ENCODE measurements around the gene UNG.

UNG gene

GRCh38 chr12:109147954-109148353 lies 50.6 kb downstream of the UNG start:
- TF ChIP-seq POLR2AphosphoS5 (IDR thresholded peaks at IDR 0.05; ENCODE audit: low read depth): no peak
- no peak for TF ChIP-seq SPI1 (IDR thresholded peaks at IDR 0.05; ENCODE audit: borderline replicate concordance, low read depth)
- TF ChIP-seq CTCF (IDR thresholded peaks at IDR 0.05; ENCODE audit: insufficient read depth, low read length): no peak
- no peak for TF ChIP-seq REST (IDR thresholded peaks at IDR 0.05; ENCODE audit: insufficient replicate concordance, low read depth)
- TF ChIP-seq GABPA (IDR thresholded peaks at IDR 0.05; ENCODE audit: low read depth): no peak
- no peak overlapping the region for H3K27ac ChIP-seq (replicated peaks)
- no peaks in the 10 kb centered on the region for H3K27me3 ChIP-seq (ENCODE audit: insufficient read depth, poor library complexity, severe bottlenecking)
- H3K4me3 ChIP-seq (replicated peaks; ENCODE audit: insufficient read depth, low read length): no peak overlapping the region
- DNase-seq (ENCODE audit: low read depth in 1 of 2, low spot score in 1 of 2): no peak

- DNase-seq (ENCODE audit: low read depth in 1 of 2, low spot score in 1 of 2): no peak
- no peak overlapping the region for H3K4me3 ChIP-seq (replicated peaks; ENCODE audit: insufficient read depth, low read length)
- H3K27me3 ChIP-seq (ENCODE audit: insufficient read depth, poor library complexity, severe bottlenecking): no peaks in the 10 kb centered on the region
- no peak overlapping the region for H3K27ac ChIP-seq (replicated peaks)
- TF ChIP-seq GABPA (IDR thresholded peaks at IDR 0.05; ENCODE audit: low read depth) (no peak), CTCF (IDR thresholded peaks at IDR 0.05; ENCODE audit: insufficient read depth, low read length) (no peak), REST (IDR thresholded peaks at IDR 0.05; ENCODE audit: insufficient replicate concordance, low read depth) (no peak), POLR2AphosphoS5 (IDR thresholded peaks at IDR 0.05; ENCODE audit: low read depth) (no peak), SPI1 (IDR thresholded peaks at IDR 0.05; ENCODE audit: borderline replicate concordance, low read depth) (no peak)
Measured at GRCh38 chr12:109150124-109150640, 52.8 kb downstream of the UNG start.

- H3K27ac ChIP-seq (replicated peaks): no peak overlapping the region
Measured at GRCh38 chr12:109151457-109151856, 54.1 kb downstream of the UNG start.

More at GRCh38 chr12:109151457-109151856, 54.1 kb downstream of the UNG start:
- H3K4me3 ChIP-seq (replicated peaks; ENCODE audit: insufficient read depth, low read length): no peak overlapping the region
- no peak for DNase-seq (ENCODE audit: low read depth in 1 of 2, low spot score in 1 of 2)
- TF ChIP-seq REST (IDR thresholded peaks at IDR 0.05; ENCODE audit: insufficient replicate concordance, low read depth) (no peak), GABPA (IDR thresholded peaks at IDR 0.05; ENCODE audit: low read depth) (no peak), SPI1 (IDR thresholded peaks at IDR 0.05; ENCODE audit: borderline replicate concordance, low read depth) (no peak), CTCF (IDR thresholded peaks at IDR 0.05; ENCODE audit: insufficient read depth, low read length) (no peak), POLR2AphosphoS5 (IDR thresholded peaks at IDR 0.05; ENCODE audit: low read depth) (no peak)
- H3K27me3 ChIP-seq (ENCODE audit: insufficient read depth, poor library complexity, severe bottlenecking): no peaks in the 10 kb centered on the region

Measured in HL-60 (cell line).